GM12875 (cell line): Measurements from ENCODE around the gene UPF1.

ENCODE experiments used
- H3K4me3 ChIP-seq: one replicate; pipeline ENCODE4 v1.5.1; 2011; ENCODE audit warnings: low read depth, low read length, control low read depth
- TF ChIP-seq, protein P1 (sequence below): IDR thresholded peaks from 2 replicates; pipeline ENCODE4 v1.5.1; 2011; ENCODE audit warnings: low read depth, mild to moderate bottlenecking, control low read depth, inconsistent platforms, low read length, moderate library complexity, borderline replicate concordance; ENCODE audit not compliant: insufficient read depth

UPF1 gene

GRCh38 chr19:18846862-18847548 lies 15.2 kb downstream of the UPF1 start:
- TF ChIP-seq, protein P1, sequence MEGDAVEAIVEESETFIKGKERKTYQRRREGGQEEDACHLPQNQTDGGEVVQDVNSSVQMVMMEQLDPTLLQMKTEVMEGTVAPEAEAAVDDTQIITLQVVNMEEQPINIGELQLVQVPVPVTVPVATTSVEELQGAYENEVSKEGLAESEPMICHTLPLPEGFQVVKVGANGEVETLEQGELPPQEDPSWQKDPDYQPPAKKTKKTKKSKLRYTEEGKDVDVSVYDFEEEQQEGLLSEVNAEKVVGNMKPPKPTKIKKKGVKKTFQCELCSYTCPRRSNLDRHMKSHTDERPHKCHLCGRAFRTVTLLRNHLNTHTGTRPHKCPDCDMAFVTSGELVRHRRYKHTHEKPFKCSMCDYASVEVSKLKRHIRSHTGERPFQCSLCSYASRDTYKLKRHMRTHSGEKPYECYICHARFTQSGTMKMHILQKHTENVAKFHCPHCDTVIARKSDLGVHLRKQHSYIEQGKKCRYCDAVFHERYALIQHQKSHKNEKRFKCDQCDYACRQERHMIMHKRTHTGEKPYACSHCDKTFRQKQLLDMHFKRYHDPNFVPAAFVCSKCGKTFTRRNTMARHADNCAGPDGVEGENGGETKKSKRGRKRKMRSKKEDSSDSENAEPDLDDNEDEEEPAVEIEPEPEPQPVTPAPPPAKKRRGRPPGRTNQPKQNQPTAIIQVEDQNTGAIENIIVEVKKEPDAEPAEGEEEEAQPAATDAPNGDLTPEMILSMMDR = peak; percentile 88
- no peak overlapping the region for H3K4me3 ChIP-seq

GRCh38 chr19:18847549-18848463 lies 16.0 kb downstream of the UPF1 start:
- H3K4me3 ChIP-seq = no peak overlapping the region
- TF ChIP-seq, protein P1 = no peak

DNA sequence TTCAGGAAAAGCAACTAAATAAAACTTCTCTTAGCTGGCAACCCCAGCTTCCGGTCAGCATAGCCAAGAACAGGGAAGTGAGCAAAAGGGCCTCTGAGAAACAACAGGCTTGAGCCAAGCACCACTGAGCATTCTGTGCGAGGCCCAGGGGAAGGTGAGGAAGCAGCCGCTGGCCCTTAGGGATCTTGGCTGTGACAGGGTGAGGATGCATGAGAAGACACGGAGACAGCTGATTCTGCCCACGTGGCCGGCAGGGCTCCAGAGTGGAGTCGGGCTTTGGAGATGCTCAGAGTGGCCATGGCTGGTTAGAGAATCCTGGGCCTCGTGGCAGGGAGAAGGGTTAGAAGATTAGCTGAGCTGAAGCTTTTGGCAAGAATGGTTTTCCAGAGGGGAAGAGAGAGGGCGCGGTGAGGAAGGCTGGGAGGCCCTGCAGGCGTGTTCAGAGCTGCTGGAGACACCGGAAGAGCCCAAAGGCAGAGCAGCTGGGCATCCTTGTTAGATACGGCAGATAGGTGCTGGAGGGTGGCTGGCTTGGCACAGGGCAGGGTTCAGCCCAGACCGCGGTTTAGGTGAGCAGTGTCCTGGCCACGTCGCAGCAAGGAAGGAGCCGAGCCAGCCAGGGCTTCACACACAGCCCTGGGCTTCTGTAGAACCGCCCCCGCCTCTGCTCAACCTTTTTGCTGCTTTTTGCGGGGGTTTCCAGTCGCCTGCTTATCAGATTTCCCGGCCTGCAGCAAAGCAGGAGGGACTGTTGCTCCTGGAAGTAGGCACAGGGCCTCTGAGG lies 17.3 kb downstream of the UPF1 start:
- no peak overlapping the region for H3K4me3 ChIP-seq
- TF ChIP-seq, protein P1 = no peak

GRCh38 chr19:18849838-18850400 lies 18.2 kb downstream of the UPF1 start:
- TF ChIP-seq, protein P1 = no peak
- no peak overlapping the region for H3K4me3 ChIP-seq

GRCh38 chr19:18850471-18851375 lies 19.0 kb downstream of the UPF1 start:
- TF ChIP-seq, protein P1 = no peak
- H3K4me3 ChIP-seq = no peak overlapping the region
